Cardiac muscle cell (in vitro differentiated cells and primary cell): ENCODE results near the gene VPS51. TPM values are rescaled to one million over a fixed set of nuclear protein-coding genes. Genes with fewer than 3 reads are reported as not detected.

Experiments
- DNase-seq, 2 donors: peaks; one replicate each; pipeline versions ENCODE4 v3.0.0 to v3.0.0-alpha.2; 2010 to 2017; ENCODE audit warnings: low read depth in 1 of 2, low spot score in 1 of 2
- H3K27ac ChIP-seq: fragments of 200-600 bp; sonication (generic); 2 replicates; pipeline ENCODE4 v1.5.1; 2016
- H3K27me3 ChIP-seq: fragments of 200-600 bp; sonication (generic); 2 replicates; pipeline ENCODE4 v1.6.0; 2016; ENCODE audit warnings: control low read depth
- H3K36me3 ChIP-seq: fragments of 200-600 bp; sonication (generic); 2 replicates; pipeline ENCODE4 v1.5.1; 2016; ENCODE audit warnings: control low read depth
- H3K4me1 ChIP-seq: fragments of 200-600 bp; sonication (generic); 2 replicates; pipeline ENCODE4 v1.8.1; 2017; ENCODE audit warnings: low read depth, mild to moderate bottlenecking, mixed run types
- H3K4me3 ChIP-seq: fragments of 200-600 bp; sonication (generic); 2 replicates; pipeline ENCODE4 v1.5.1; 2016; ENCODE audit warnings: mild to moderate bottlenecking
- H3K9me3 ChIP-seq: fragments of 200-600 bp; sonication (generic); 2 replicates; pipeline ENCODE4 v1.5.1; 2017; ENCODE audit warnings: low read depth, mild to moderate bottlenecking, control low read depth
- CTCF ChIP-seq: IDR thresholded peaks from 2 replicates; pipeline ENCODE4 v1.5.1; 2012; ENCODE audit warnings: low read depth, mild to moderate bottlenecking, low read length
- polyA plus RNA-seq: library from polyadenylated mRNA; unstranded; fragments of >200 nt; fragmentation: Nextera tagmentation; extraction: Ambion mirVana; gene quantifications from 2 replicates; pipeline ENCODE4 v1.2.1, GENCODE V29; 2016
- total RNA-seq: library from RNA; depleted of rRNA; stranded (reverse); fragments of >200 nt; gene quantifications from 2 replicates; pipeline ENCODE4 v1.2.3, GENCODE V29; 2016

Gene VPS51
- total and polyA plus RNA-seq, 2 experiments from 2014 or later = 77.9 to 755 TPM

- Histone ChIP-seq H3K4me3 (no peak overlapping the region), H3K36me3 (no peaks in the 10 kb centered on the region), H3K4me1 (peaks cover 24% of the 10 kb centered on the region), H3K9me3 (no peaks in the 10 kb centered on the region), H3K27me3 (no peaks in the 10 kb centered on the region), H3K27ac (peak overlapping the region; percentile 80)
- DNase-seq = no peak
- TF ChIP-seq CTCF = no peak
Measured at GRCh38 chr11:65066315-65066714, 29.7 kb upstream of the VPS51 start.

GRCh38 chr11:65066805-65067291 is 29.2 kb upstream of the VPS51 start:
- H3K9me3 ChIP-seq = no peaks in the 10 kb centered on the region
- TF ChIP-seq CTCF = no peak
- DNase-seq = no peak
- no peaks in the 10 kb centered on the region for H3K27me3 ChIP-seq
- H3K4me1 ChIP-seq = peaks cover 24% of the 10 kb centered on the region
- H3K36me3 ChIP-seq = no peaks in the 10 kb centered on the region
- H3K27ac ChIP-seq = peak overlapping the region; percentile 80
- no peak overlapping the region for H3K4me3 ChIP-seq

- no peak overlapping the region for H3K4me3 ChIP-seq
- H3K4me1 ChIP-seq = peaks cover 24% of the 10 kb centered on the region
- no peaks in the 10 kb centered on the region for H3K9me3 ChIP-seq
- no peak for TF ChIP-seq CTCF
- peak overlapping the region; percentile 80 for H3K27ac ChIP-seq
- DNase-seq = no peak
- H3K36me3 ChIP-seq = no peaks in the 10 kb centered on the region
- H3K27me3 ChIP-seq = no peaks in the 10 kb centered on the region
Measured at GRCh38 chr11:65067446-65067845, 28.6 kb upstream of the VPS51 start.

- peaks cover 24% of the 10 kb centered on the region for H3K4me1 ChIP-seq
- no peaks in the 10 kb centered on the region for H3K9me3 ChIP-seq
- peak in 1 of 2 donors; percentile 8 for DNase-seq
- no peak overlapping the region for H3K4me3 ChIP-seq
- no peak overlapping the region for H3K27ac ChIP-seq
- no peaks in the 10 kb centered on the region for H3K36me3 ChIP-seq
- H3K27me3 ChIP-seq = no peaks in the 10 kb centered on the region
- no peak for TF ChIP-seq CTCF
Measured at GRCh38 chr11:65069217-65069616, 26.8 kb upstream of the VPS51 start.

GRCh38 chr11:65071907-65072630 is 23.9 kb upstream of the VPS51 start:
- H3K27ac ChIP-seq = no peak overlapping the region
- no peaks in the 10 kb centered on the region for H3K27me3 ChIP-seq
- no peak overlapping the region for H3K4me3 ChIP-seq
- DNase-seq = no peak
- no peak for TF ChIP-seq CTCF
- no peaks in the 10 kb centered on the region for H3K9me3 ChIP-seq
- no peaks in the 10 kb centered on the region for H3K36me3 ChIP-seq
- peaks cover 7% of the 10 kb centered on the region for H3K4me1 ChIP-seq
